ENCODE results near the gene VSTM4.

VSTM4 gene

GRCh38 chr10:49035920-49036319, 79.4 kb downstream of the VSTM4 start:
- H3K4me3 Mint-ChIP-seq: no peak overlapping the region
- no peaks in the 10 kb centered on the region for H3K9me3 Mint-ChIP-seq
- H3K4me1 Mint-ChIP-seq: no peaks in the 10 kb centered on the region
- no peak for TF ChIP-seq CTCF (IDR thresholded peaks at IDR 0.05; ENCODE audit: unreplicated experiment in 3 of 3)
- H3K27ac Mint-ChIP-seq: no peak overlapping the region
- H3K27me3 Mint-ChIP-seq (ENCODE audit: low read depth): peaks cover 9% of the 10 kb centered on the region
- peaks cover 11% of the 10 kb centered on the region for H3K36me3 Mint-ChIP-seq (ENCODE audit: low read depth)

DNA sequence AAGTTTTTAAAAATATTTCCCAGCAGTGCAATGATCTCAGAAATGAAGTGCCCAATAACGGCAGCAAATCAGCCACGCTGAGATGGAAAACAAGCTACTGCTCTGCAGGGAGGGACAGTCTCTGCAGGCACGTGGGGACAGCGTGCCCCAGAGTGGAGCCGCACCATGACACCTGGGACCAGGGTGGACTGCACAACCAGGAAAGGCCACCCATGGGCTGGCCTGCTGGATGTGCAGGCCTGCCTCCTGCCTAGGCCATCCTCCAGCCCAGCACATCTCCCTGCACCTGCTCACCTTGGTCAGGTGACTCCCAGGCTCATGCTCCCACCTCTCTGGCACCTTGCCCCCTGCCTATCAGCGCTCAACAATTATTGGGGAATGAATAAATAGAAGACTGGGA, 80.4 kb downstream of the VSTM4 start:
- H3K36me3 Mint-ChIP-seq (ENCODE audit: low read depth): peaks cover 11% of the 10 kb centered on the region
- no peak for TF ChIP-seq CTCF (IDR thresholded peaks at IDR 0.05; ENCODE audit: unreplicated experiment in 3 of 3)
- no peaks in the 10 kb centered on the region for H3K9me3 Mint-ChIP-seq
- H3K4me1 Mint-ChIP-seq: no peaks in the 10 kb centered on the region
- H3K27ac Mint-ChIP-seq: no peak overlapping the region
- H3K27me3 Mint-ChIP-seq (ENCODE audit: low read depth): peaks cover 9% of the 10 kb centered on the region
- H3K4me3 Mint-ChIP-seq: no peak overlapping the region

DNA sequence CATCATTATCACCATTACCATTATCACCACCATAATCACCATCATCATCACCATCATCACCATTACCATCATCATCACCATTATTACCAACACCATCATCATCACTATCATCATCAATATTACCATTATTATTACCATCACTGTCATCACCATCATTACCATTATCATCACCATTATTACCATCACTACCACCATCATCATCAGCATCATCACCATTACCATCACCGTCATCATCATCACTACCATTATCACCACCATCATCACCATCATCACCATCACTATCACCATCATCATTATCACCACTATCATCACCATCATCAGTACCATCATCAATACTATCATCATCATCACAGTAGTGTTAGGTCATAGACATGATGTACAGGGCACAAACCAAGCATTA, 81.4 kb downstream of the VSTM4 start:
- peaks cover 10% of the 10 kb centered on the region for H3K36me3 Mint-ChIP-seq (ENCODE audit: low read depth)
- H3K4me1 Mint-ChIP-seq: no peaks in the 10 kb centered on the region
- no peak overlapping the region for H3K27ac Mint-ChIP-seq
- no peak for TF ChIP-seq CTCF (IDR thresholded peaks at IDR 0.05; ENCODE audit: unreplicated experiment in 3 of 3)
- peaks cover 9% of the 10 kb centered on the region for H3K27me3 Mint-ChIP-seq (ENCODE audit: low read depth)
- no peak overlapping the region for H3K4me3 Mint-ChIP-seq
- no peaks in the 10 kb centered on the region for H3K9me3 Mint-ChIP-seq

DNA sequence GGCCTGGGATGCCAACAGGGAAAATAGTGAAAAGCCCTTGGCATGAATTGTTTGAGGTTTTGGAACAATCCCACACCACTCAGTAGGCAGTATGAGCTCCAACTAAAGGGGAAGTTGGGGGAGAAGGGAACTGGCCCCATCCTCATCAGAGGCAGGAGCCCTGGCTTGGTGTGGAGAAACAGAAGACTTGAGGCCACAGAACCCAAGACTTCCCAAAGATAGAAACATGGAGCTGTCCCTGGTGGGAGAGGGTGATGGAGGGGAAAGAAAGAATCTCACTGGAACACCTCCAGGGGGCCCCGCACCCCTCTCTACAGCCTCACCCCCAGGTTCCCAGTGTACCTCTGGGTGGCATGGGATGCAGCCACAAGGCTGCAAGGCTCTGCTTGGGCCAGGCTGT, 85.7 kb downstream of the VSTM4 start:
- Mint-ChIP-seq H3K36me3 (ENCODE audit: low read depth) (no peaks in the 10 kb centered on the region), H3K9me3 (no peaks in the 10 kb centered on the region), H3K4me3 (no peak overlapping the region), H3K4me1 (peaks cover 5% of the 10 kb centered on the region), H3K27ac (no peak overlapping the region), H3K27me3 (ENCODE audit: low read depth) (peaks cover 3% of the 10 kb centered on the region)
- TF ChIP-seq CTCF (IDR thresholded peaks at IDR 0.05; ENCODE audit: unreplicated experiment in 3 of 3): no peak

DNA sequence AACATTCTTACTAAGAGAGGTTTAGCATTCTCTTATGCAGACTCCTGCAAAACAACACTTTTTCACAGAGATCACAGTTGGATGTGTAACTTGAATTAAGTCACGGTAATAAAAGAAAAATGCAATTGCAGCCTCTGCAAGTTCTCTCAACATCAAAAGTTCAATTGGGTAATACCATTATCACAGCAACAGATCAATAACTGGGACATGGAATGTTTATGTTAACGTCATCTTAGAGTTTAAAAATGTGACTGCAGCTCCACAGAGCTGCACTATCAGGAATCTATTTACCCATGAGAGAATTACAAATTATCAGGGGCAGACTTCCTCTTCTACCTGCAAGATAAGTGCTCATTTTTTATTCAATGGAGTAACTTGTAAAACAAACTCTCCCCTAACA, 86.7 kb downstream of the VSTM4 start:
- Mint-ChIP-seq H3K4me3 (no peak overlapping the region), H3K27ac (no peak overlapping the region), H3K27me3 (ENCODE audit: low read depth) (peaks cover 3% of the 10 kb centered on the region), H3K9me3 (no peaks in the 10 kb centered on the region), H3K36me3 (ENCODE audit: low read depth) (no peaks in the 10 kb centered on the region), H3K4me1 (peaks cover 14% of the 10 kb centered on the region)
- TF ChIP-seq CTCF (IDR thresholded peaks at IDR 0.05; ENCODE audit: unreplicated experiment in 3 of 3): no peak

- Mint-ChIP-seq H3K4me1 (peaks cover 17% of the 10 kb centered on the region), H3K9me3 (peaks cover under 1% of the 10 kb centered on the region), H3K4me3 (no peak overlapping the region), H3K36me3 (ENCODE audit: low read depth) (no peaks in the 10 kb centered on the region), H3K27me3 (ENCODE audit: low read depth) (no peaks in the 10 kb centered on the region), H3K27ac (no peak overlapping the region)
- TF ChIP-seq CTCF (IDR thresholded peaks at IDR 0.05; ENCODE audit: unreplicated experiment in 3 of 3): no peak
These were observed 89.9 kb downstream of the VSTM4 start for GRCh38 chr10:49025347-49025983.

All from nephron (organoid).